Right lobe of liver (tissue), 4 donors: Measurements from ENCODE around the gene PNLDC1.

Experiments used
- CTCF ChIP-seq, 4 donors: fragments of 200-600 bp in 3 of 4; fragments of 450-650 bp in 1 of 4; IDR thresholded peaks; one replicate each; pipeline versions ENCODE4 v1.5.1 to v1.8.0; 2016 to 2022; ENCODE audit warnings: antibody characterized with exemption in 4 of 4, mild to moderate bottlenecking in 2 of 4
- POLR2A ChIP-seq: fragments of 450-650 bp; IDR thresholded peaks from one replicate; pipeline ENCODE4 v1.6.1; 2017; ENCODE audit warnings: antibody characterized with exemption, mild to moderate bottlenecking
- donor health status: DM: no; HTN: no; CAD: no.
- donor health status: DM: no; HTN: no; CAD: no.
- donor health status: DM: no; HTN: yes; CAD: no.

DNA sequence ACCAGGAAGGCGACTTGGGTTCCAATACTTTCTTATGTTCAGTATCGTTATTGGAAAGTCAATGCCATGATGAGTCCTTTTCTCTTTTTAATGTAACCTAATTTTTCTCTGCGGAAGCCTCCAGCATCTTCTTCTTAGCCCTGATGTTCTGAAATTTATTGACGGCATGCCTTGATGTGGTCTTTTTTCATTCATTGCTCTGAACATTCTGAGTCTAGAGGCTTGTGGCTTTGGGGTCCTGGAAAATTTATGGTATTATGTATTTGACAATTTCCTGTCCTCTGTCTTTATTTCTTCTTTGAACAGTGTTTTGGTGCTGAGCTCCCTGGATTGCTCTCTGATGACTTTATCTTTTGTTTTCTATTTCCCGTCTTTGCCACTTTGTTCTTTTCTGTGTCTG, 62.0 kb downstream of the PNLDC1 start:
- no peak for TF ChIP-seq CTCF (IDR thresholded peaks at IDR 0.05)
- TF ChIP-seq POLR2A = no peak
